HG02571 (cell line): ENCODE data around the gene TAS1R3.

ENCODE experiments used
- ATAC-seq: cut with Tn5 transposase; IDR thresholded peaks from one replicate; pipeline ENCODE4 v1.9.1; 2021; ENCODE audit warnings: mild to moderate bottlenecking, moderate library complexity; ENCODE audit not compliant: unreplicated experiment

The TAS1R3 gene

DNA sequence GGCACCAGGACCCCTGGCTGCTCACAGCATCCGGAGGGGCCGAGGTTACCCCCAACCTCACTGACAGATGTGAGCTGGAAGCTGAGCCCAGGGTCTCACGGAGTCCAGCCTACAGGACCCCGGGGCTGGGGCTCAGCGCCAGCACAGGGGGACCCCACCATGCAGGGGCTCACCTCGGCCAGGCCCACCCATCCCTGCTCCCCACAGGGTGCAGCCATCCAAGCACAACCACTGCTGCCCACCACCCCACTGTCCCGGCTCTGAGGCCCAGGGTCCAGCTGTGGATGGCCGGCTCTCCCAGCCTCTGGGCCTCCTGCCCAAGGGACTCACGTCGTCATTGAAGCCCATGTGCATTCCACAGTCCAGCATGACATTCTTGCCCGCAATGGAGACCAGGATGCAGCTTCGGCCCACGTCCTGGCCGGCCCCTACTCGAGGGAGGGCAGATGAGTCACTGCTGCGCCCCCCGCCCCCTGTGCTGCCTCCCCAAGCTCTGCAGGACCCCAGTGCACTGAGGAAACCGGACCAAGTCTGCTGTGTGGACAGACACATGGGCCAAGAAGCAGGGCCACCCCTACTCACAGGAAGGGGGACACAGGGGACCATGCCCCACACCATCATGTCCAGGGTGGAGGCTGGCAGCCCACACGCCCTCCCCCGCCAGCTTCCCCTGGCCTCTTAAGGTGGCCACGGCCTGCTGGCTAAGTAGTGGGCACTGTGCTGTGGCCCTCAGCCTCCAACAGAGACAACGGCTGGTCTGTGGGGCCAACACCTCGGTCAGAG lies 10.2 kb upstream of the TAS1R3 start:
- ATAC-seq = no peak

DNA sequence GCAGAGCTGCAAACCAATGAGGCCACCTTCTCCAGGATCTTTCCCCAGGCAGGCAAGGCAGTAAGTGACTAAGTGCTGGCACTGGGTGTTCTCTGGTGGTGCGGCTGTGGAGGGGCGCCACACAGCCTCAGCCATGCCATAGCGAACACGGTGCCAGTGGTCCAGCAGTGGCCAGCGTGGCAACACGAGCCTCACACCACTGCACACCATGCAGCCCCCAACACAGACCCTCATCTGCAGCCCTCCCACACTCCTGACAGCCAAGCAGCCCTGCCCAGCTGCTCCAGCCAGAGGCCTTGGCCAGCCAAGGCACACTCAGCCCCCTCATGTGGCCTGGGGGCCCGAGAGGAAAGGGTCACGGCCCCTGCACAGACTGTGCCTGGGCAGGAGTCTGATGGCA lies 9.6 kb upstream of the TAS1R3 start:
- ATAC-seq = no peak

DNA sequence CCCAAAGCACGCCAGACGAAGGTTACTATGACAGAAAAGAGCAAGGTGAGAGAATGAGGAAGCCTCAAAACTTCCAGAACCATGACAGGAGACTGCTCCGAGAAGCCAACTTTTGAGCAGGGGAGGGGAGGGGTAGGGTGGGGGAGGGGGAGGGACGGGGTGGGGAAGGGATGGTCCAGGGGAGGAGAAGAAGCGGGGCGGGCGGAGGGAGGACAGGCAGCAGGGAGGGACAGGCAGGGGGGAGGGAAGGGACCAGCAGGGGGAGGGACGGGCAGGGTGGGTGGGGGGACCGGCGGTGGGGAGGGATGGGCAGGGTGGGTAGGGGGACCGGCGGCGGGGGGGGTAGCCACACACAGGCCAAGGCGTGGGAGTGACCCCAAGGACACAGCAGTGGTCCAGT lies 8.7 kb upstream of the TAS1R3 start:
- no peak for ATAC-seq

DNA sequence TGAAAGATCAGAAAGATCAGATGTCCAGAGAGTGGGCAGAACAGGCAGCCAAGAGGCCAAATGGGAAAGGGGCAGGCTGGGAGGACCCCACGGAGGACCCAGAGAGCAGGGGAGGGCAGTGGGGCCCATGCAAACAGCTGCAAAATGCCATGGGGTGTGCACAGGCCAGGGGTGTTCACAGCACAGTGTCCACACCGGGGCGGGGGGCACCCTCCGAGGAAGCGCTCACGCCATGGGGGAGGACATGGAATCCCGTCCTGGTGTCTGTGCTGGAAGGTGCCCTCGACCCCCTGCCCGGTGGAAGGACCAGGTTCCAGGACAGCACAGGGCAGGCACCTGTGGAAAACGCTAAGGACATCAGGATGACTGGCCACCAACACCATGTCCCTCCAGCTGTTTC lies 8.1 kb upstream of the TAS1R3 start:
- no peak for ATAC-seq

DNA sequence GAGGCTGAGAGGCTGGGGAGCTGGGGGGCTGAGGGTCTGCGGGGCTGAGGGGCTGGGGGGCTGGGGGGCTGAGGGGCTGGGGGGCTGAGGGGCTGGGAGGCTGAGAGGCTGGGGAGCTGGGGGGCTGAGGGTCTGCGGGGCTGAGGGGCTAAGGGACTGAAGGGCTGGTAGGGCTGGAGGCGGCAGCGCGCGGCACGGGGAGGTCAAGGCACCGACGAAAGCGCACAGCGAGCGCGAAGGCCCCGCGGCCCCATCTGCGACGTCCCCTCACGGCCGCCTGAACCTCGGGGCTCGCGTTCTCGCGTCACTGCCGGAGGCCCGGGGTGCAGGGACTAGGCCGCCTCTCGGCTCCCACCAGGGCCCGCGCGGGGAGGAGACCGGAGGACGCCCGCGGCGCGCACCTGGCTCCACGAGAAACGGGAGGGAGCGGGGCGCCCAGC lies 7.0 kb upstream of the TAS1R3 start:
- ATAC-seq = peak; percentile 11

DNA sequence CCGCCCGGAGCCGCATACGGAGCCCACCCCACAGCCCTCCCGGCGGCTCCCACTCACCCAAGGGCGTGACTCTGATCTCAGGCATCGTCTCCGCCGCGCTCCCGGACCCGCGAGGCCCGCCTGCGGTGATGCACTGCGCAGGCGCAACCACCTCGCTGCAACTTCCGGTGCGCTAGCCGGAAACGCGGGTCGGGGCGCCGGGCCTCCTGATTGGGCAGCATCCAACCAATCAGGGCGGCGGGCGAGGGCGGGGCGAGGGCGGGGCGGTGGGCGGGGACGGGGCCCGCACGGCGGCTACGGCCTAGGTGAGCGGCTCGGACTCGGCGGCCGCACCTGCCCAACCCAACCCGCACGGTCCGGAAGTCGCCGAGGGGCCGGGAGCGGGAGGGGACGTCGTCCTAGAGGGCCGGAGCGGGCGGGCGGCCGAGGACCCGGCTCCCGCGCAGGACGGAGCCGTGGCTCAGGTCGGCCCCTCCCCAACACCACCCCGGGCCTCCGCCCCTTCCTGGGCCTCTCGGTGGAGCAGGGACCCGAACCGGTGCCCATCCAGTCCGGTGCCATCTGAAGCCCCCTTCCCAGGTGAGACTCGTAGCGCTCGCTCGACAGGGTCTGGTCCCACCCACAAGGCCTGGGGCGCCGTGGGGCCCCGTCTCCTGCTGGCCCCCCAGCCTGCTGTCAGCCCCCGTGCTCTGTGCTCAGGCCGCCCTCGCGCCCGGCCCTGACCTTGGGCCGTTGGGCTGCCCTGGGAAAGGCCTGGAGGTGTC lies 6.4 kb upstream of the TAS1R3 start, which contains the start of the genes CPTP and INTS11:
Gene CPTP (plus strand): TSS at position 279 of the 764 bp plus-strand sequence. CDS start 2,109 bp downstream, outside the sequence.
Gene INTS11 (minus strand): TSS at position 137 of the 764 bp plus-strand sequence. CDS start 52 bp downstream, at position 85.
- peak; percentile 61 for ATAC-seq

DNA sequence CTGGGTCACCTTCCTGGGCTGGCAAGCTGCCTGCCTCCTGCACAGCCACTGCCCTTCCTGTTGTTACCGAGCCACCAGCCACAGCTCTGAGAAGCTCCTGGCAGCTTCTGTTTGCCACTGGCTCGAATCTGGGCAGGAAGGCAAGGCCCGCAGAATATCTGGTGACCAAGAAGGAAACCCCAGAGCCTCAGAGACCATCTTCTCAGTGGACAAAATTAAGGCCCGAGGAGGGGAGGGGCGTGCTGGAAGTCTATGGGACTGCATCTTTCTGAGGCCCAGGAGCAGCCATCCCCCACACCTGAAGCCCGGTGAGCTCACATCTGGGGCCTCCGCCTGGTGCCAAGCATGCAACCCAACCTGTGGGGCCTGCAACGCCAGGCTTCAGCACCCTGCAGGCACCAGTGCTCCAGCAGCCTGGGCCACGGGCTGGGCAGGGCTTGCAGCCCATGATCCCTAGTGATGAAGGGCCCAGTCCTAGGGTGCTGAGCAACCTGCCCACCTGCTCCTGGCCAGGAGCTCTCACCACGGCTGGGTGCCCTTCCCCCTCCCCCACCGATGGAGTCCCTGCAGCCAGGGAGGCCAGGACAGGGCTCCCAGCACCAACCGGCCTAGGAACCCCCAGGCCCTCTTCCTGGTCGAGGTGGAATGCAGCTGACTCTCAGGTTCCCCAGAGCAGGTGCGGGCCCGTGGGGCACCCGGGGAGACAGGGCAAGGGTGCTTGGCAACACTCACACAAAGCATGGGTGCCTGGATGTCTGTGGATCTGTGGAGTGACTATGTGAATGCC lies 5.6 kb upstream of the TAS1R3 start:
- ATAC-seq = no peak

DNA sequence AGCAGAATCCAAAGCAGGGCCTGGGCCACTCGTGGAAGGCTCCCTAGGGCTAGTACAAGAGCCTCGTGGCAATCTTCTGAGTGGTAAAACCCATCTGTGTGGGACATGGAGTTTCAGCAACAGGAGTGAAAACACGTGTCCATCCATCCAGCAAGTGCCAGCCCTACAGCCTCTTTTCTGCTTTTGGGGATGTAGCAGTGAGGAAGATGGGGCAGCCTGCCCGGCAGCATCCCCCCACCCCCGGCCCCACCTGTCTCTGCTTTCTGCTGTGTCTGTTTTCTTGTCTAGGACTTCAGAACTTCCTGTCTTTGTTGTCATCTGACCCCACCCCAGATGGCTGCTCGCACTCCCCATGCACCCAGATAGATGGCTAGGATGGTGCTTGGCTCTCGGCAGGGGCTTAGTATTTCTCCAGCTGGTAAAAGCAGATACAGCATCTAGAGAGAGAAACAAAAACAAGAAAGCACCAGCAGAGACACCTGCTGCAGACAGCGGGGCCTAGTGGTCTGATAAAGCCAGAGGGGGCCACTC lies 4.9 kb upstream of the TAS1R3 start:
- no peak for ATAC-seq

DNA sequence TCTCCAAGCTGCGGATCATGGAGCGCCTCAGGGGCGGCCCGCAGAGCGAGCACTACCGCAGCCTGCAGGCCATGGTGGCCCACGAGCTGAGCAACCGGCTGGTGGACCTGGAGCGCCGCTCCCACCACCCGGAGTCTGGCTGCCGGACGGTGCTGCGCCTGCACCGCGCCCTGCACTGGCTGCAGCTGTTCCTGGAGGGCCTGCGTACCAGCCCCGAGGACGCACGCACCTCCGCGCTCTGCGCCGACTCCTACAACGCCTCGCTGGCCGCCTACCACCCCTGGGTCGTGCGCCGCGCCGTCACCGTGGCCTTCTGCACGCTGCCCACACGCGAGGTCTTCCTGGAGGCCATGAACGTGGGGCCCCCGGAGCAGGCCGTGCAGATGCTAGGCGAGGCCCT lies 3.8 kb upstream of the TAS1R3 start:
- no peak for ATAC-seq

DNA sequence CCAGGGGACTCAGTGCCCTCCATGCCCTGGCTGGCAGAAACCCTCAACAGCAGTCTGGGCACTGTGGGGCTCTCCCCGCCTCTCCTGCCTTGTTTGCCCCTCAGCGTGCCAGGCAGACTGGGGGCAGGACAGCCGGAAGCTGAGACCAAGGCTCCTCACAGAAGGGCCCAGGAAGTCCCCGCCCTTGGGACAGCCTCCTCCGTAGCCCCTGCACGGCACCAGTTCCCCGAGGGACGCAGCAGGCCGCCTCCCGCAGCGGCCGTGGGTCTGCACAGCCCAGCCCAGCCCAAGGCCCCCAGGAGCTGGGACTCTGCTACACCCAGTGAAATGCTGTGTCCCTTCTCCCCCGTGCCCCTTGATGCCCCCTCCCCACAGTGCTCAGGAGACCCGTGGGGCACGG lies 2.8 kb upstream of the TAS1R3 start:
- no peak for ATAC-seq

DNA sequence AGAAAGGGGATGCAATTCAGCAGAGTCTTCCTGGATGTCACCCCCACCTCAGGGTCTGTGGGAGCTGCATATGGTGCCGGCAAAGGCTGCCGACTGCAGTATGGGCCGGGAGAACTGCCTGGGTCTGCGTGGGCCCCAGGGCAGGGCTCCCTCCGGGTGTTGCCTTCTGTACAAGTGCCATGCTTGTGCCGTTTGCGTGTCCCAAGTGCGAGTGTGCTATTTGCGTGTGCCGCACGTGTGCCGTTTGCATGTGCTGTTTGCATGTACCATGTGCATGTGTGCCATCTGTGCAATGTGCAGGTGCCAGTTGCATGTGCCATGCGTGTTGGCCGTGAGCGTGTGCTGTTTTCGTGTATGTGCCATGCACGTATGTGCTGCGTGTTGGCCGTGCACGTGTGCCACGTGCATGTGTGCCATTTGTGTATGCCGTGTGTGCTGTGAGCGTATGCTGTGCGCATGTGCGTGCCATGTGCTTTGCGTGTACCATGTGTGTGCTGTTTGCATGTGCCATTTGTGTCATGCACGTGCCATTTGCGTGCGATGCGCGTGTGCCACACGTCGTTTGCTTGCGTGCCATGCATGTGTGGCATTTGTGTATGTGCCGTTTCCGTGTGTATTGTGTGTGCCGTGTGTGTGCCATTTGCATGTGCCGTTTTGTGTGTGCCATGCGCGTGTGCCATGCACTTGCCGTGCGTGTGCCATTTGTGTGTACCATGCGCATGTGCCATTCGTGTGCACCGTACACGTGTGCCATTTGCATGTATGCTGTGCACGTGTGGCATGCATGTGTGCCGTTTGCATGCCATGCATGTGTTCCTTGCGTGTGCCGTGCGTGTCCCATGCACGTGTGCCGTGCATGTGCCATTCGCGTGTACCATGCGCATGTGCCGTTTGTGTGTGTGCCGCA lies 1.5 kb upstream of the TAS1R3 start:
- no peak for ATAC-seq

DNA sequence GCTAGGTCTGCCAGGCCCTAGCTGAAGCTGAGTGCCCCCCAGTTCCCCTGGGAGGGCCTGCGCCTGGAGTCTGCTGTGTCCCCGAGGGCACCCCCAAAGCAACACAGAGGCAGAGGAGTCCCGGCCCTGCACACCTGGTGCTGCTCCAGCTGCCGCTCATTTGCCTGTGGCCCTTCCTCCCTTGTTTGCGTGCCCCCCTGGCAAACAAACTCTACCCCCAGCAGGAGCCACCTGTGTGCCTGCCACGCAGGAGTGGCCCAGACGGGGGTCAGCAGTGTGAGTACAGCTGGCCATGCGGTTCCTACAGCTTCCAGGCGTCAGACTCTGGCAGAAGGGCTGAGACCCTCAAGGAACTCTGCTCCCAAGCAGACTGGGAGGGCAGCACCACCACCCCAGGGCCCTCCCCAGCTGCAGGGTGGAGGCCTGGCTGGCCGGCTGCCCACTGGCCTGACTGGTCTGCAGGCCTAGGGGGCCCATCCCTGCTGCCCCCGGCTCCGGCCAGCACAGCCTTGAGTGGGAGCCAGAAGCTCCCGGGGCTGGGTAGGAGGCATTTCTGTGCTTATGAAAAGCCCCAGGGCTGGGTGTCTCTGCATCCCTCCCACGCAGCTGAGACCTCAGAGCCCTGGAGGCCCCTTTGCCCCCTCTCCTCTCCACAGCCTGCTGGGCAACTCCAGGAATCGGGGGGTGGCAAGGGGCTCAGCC lies 563 bp upstream of the TAS1R3 start:
- ATAC-seq = no peak

DNA sequence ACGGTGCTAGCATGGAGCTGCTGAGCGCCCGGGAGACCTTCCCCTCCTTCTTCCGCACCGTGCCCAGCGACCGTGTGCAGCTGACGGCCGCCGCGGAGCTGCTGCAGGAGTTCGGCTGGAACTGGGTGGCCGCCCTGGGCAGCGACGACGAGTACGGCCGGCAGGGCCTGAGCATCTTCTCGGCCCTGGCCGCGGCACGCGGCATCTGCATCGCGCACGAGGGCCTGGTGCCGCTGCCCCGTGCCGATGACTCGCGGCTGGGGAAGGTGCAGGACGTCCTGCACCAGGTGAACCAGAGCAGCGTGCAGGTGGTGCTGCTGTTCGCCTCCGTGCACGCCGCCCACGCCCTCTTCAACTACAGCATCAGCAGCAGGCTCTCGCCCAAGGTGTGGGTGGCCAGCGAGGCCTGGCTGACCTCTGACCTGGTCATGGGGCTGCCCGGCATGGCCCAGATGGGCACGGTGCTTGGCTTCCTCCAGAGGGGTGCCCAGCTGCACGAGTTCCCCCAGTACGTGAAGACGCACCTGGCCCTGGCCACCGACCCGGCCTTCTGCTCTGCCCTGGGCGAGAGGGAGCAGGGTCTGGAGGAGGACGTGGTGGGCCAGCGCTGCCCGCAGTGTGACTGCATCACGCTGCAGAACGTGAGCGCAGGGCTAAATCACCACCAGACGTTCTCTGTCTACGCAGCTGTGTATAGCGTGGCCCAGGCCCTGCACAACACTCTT lies 1.1 kb downstream of the TAS1R3 start:
- no peak for ATAC-seq

DNA sequence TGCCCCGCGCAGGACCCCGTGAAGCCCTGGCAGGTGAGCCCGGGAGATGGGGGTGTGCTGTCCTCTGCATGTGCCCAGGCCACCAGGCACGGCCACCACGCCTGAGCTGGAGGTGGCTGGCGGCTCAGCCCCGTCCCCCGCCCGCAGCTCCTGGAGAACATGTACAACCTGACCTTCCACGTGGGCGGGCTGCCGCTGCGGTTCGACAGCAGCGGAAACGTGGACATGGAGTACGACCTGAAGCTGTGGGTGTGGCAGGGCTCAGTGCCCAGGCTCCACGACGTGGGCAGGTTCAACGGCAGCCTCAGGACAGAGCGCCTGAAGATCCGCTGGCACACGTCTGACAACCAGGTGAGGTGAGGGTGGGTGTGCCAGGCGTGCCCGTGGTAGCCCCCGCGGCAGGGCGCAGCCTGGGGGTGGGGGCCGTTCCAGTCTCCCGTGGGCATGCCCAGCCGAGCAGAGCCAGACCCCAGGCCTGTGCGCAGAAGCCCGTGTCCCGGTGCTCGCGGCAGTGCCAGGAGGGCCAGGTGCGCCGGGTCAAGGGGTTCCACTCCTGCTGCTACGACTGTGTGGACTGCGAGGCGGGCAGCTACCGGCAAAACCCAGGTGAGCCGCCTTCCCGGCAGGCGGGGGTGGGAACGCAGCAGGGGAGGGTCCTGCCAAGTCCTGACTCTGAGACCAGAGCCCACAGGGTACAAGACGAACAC lies 1.8 kb downstream of the TAS1R3 start:
- no peak for ATAC-seq

DNA sequence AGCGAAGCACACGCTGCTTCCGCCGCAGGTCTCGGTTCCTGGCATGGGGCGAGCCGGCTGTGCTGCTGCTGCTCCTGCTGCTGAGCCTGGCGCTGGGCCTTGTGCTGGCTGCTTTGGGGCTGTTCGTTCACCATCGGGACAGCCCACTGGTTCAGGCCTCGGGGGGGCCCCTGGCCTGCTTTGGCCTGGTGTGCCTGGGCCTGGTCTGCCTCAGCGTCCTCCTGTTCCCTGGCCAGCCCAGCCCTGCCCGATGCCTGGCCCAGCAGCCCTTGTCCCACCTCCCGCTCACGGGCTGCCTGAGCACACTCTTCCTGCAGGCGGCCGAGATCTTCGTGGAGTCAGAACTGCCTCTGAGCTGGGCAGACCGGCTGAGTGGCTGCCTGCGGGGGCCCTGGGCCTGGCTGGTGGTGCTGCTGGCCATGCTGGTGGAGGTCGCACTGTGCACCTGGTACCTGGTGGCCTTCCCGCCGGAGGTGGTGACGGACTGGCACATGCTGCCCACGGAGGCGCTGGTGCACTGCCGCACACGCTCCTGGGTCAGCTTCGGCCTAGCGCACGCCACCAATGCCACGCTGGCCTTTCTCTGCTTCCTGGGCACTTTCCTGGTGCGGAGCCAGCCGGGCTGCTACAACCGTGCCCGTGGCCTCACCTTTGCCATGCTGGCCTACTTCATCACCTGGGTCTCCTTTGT lies 2.6 kb downstream of the TAS1R3 start:
- ATAC-seq = no peak

DNA sequence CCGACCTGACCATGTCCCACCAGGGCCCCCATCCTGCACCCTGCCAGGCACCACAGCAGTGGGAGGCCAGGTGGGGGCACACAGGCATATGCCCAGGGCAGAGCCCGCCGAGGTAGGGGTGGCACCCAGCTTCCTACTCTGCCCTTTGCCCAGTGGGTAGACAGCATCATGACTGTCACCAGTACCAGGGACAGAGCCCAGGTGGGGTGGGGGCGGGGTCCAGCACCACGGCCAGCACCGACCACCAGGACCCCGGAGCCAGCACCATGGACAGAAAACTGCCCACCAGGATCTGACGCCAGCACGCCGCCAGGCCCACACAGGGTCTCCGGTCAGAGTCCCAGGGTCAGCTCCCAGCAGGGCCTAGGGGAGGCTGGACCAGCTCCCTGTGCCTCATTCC lies 3.8 kb downstream of the TAS1R3 start:
- ATAC-seq = no peak

DNA sequence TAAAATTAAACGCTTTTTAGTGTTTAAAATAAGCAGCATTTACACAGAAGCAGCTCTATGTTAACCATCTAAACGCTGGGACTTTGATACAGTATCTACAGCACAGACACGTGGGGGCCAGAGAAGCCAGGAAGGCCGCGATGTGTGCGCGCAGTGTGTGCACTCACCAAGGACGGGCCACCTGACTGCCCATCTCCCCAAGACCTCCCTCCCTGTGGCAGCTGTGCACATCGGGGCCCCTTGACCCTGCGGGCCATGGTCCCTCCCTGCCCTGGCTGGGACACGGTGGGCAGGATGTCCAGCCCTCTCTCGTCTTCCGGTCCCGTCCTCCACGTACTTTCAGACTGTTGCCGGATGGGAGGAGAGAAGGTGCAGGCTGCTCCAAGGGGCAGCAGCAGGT lies 4.2 kb downstream of the TAS1R3 start:
- no peak for ATAC-seq
